ENCODE measurements around the gene APBA2.
"Not testable (repeated sequence)": the region's sequence is repeated elsewhere in the genome, so short reads cannot be mapped to it uniquely, and the experiment has no call there.

Gene APBA2

DNA sequence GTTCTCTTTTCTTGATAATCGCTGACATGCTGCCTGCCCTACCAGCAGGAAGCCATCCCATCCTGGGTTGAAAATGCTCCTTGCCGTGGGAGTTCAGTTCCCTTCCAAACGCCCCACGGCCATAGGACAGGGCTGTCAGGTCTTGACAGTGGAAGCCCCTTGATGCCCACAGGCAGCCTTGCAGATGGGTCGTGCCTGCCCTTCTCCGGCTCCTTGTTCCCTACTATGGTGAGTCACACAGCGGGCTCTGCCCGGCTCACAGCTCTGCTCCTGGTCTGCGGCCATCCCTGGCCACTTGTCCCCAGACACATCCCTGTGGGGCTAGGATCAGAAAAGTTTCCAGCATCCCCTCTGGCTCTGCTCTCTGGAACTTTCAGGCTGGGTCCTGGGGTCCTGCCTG lies 6.2 kb upstream of the APBA2 start:
- no peak for FAIRE-seq

DNA sequence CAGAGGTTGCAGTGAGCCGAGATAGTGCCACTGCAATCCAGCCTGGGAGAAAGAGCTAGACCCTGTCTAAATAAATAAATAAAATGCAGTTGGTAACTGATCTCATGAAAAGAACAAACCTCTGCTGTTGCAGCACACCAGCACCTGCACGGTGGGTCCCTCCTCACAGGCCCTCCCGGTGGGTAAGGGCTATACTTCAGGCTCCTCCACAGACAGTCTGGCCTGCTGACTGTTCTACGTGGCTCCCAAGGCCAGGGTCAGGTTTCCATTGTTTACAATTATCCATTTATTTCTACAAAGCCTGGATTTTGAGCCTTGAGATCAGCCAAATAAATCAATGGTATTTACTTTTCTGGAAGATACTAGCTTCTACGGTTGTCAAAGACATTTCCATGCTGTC lies 5.1 kb upstream of the APBA2 start:
- FAIRE-seq, result no peak

DNA sequence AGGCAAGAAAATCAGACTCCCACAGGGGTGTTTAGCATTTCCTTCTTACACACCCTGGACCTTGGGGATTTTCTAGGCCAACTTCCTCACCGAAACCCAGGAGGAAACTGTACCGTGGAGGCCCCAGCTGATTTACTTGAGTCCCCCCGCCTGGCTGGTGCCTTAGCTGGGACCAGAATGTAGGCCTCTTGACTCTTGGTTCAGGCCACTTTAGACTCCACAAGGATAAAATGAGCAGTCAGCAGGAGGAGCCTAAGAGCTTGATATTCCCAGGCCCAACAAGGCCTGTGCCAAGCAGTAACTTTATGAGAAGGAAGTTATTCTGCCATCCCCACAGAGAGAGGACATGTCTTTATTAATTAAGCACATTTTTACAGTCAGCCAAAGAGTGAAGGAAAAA lies 4.6 kb upstream of the APBA2 start:
- FAIRE-seq, result no peak

DNA sequence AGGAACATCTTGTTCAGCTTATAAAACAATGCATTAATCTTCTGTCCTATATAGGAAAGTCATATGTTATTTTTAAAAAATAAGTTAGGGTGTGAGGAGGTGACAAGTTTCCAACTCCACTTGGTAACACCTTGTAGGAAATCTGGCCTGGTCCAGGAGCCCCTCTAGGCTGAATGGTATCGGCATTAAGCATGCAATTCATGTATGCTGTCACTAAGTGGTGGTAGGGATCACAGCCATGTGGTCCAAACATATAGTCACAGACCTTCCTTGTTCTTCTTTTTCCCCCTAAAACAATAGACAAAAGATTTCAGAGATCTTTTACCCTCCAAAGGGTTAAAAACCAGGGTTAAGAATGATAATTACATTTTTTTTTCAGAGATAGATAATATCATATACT lies 4.2 kb upstream of the APBA2 start:
- FAIRE-seq, result no peak

DNA sequence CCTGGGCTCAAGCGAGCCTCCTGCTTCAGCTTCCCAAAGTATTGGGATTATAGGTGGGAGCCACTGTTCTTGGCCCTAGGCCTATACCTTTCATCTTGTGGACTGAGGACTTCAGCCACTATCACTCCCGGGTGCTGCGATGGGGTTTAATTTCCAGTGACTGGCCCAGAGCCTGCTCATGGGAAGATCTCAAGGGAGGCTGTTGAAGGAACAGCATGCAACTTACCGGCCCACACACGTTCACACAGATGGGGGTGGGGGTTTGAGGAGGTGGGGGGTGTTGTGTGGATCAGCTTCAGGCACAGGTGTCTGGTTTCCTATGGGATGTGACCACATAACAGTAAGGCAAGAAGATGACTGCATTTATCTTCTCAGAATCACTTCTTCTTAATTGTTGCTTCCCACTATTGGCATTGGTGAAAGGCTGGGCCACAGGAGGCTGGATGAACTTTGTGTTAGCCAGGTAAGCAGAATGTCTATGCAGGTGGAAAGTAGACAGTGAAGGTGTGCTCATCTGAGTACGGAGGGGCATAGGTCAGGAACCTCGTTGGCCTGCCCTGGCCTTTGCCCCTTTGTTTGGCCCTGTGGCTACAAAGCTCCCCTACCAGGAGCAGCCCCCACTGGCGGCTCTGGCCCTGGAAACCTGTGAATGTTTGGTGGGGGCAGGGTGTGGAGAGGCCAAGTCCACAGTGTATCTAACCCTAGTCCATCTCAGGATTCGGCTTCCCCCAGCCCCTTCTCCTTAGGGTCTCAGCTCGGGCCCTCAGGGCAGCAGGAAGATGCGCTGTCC lies 1.4 kb upstream of the APBA2 start:
- FAIRE-seq, result no peak

DNA sequence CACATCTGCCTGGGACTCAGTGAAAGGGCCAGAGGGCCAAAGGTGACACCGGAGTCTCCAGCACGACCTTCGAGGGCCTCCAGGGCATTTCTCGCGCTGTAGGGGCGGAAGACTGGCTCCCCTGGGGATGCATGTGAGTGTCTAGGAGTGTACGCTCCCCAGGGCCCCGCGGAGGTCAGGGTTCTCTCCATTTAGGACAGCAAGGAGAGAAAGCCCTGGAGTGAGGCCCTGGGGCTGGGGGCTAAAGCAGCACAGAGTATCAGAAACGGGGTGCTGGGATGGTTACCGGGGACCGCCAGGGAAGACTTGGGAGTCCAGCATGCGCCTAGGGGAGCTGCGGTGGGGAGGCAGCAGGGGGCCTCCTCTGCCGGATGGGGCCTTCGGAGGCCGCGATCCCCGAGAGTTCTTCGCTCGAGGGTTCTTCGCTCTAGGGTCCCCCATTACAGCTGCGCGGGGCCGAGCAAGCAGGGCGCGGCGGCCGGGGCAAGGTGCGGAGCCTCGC lies 595 bp upstream of the APBA2 start:
- no peak for FAIRE-seq

DNA sequence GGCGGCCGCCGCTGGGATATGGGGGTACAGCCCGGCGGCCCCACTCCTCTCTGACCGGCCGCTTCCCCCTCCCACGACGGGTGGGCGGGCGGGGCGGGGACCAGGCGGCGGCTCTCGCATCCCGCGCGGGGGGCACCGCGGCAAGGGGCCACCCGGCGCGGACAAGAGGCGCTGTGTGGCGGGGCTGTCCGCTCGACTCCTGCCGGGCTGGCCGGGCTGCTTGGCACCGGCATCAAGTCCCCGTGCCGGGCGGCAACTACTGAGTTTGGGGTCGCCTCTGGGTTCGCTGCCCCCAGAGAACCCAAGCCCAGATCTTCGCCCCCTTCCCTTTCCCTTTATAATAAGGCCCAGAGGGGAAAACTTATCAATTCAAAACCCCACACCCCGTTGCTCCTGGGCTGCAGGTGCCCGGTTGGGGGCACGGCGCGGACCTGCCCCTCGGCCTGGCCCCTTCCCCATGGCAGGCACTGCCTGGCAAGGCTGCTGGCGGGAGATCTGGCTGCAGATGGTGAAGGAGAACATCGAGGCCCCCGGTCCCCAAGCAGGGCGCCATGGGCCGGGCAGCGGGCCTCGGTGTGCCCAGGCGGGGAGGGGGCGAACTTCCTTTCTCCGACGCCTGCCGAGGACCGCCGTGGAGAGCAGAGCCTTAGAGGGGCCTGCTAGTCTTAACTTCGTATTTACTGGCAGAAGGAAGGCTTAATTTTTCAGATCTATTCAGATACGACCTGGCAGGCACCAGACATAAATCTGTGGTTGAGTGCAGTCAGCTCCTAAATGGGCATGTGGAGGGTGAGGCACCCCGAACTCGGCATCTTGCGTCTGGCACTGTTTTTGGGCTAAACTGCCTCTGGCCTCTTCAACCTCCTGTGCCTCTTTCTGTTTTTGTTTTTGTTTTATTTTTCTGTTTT lies 911 bp downstream of the APBA2 start:
- FAIRE-seq, result no peak

DNA sequence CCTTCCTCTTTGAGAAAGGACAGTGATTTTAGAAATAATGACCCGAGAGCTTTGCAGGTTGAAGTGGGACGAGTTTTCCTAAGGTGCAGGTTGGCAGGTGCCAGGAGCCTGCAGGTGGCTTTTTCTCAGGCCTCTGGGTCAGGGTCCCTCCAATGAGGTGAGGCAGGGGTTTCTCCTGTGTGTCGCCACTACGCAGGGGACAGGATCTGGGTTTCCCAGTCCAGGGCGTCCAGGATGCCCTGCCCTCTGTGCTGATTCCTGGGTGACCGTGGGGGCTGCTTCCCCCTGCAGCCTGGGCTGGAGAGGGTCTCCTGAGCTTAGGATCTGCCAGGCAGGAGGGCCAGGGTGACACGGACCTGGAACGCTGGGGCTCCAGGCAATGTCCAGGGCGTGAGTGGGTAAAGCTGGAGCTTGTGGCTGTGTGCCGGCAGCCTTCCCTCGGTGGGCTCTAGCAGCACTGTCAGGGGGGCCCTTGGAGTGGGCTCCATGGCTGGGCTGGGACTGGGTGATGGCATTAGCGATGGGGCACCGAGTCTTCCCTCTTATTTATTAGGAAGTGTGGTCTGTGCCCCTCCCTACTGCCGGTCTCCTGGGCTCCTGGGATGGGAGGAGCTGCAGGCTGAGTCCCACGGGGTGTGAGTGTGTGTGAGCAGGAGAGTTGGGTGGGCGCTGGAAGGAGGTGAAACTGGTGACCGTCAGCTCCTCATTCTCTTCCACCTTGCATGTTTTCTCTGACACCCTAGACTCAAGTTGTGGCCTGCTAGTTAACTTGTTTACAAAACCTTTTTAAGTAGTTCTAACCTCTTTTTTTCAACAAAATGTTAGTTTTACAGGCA lies 1.8 kb downstream of the APBA2 start:
- FAIRE-seq, result no peak

DNA sequence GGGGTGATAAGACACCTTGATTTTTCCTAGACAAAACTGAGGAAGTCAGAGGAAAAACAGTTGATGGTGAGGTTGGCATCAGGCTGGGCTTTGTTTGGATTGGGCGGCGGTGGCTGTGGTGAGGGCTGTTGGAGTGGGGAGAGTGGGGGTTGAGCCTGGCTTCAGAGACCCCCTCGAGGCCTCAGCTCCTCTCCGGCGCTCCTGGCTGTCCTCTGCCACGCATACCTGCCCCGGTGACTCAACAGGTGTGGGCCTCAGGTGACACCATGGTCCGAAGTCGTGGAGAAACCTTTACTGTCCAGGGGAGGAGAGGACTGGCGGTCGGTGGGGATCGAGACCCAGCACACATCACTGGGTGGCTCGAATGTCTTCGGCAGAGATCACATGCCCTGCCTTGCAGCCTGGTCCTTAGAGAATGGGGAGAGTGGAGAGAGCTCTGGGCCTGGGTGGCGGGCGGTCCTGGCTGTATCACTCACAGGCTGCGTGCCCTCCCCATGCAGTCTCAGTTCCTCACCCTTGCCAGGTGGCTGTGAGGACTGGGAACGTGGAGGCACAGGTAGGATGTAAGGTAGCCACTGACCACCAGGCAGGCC lies 2.6 kb downstream of the APBA2 start:
- no peak for FAIRE-seq

DNA sequence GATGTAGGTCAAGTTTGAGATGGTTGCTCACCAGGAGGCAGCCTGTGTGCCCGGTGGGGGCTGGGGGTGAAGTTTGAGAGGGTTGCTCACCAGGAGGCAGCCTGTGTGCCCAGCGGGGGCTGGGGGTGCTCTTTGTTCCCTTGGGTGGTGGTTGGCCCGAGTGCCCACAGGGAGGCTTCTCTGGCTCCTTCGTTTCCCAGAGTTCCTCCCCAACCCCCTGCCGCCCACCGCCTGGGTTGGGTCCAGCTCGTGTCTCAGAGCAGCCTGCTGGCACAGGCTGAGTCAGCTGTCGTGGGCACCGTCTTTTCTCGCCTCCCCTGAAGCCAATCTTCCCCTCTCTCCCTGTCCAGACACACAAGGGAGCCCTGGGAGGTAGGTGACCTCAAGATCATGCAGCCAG lies 3.1 kb downstream of the APBA2 start:
- no peak for FAIRE-seq

DNA sequence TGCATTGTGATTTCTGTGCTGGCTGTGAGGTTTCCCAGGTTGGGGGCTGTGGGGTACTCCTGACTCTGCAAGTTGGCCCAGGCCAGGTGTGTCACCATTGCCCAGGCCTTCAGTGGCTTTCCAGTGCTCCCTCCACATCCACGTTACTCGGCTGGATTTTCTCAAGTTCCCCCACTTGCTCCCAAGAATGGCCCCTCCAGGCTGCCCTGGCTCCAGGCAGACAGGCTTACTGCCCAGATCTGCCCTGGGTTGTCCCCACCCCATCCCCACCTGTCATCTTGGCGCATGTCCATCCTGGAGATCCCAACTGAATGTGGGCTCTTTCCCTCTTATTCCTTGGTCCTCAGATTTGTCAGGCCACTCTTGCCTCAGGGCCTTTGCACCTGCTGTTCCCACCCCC lies 3.6 kb downstream of the APBA2 start:
- no peak for FAIRE-seq

DNA sequence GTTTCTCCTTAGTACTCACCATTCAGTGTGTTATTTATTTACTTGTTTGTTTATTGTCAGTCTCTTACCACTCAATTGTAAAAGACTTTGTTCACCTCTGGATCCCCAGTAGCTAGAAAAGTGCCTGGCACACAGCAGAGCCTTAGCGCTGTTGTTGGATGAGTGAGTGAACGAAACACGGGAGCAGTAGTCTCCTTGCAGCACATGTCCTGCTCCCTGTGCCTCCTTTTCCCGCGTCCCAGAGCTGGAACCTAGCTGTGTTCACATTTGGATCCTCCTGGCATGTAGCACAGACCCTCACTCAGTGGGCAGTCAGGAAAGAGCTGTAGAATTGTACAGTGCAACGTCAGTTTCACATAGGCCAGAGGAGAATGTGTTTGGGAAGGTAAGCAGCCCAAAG lies 4.1 kb downstream of the APBA2 start:
- FAIRE-seq, result not testable (repeated sequence)

DNA sequence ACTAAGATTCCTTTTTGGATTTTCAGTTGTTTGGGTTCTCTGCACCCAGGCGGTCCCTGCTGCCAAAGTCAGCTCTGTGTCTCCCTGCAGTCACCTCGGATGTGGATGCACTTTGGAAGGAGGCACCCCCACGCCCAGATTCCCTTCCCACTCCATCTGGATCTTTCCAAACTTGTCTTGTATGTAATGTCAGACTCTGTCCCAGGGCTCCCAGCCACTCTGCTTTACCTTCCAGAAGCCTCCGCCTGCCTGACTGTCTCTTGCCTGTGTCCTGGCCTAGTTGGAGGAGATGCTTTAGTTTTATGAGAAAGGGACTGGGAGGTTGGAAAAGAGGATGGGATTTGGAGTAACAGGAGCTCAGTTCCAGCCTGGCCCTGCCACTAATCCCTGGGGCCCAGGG lies 4.5 kb downstream of the APBA2 start:
- FAIRE-seq, result not testable (repeated sequence)

DNA sequence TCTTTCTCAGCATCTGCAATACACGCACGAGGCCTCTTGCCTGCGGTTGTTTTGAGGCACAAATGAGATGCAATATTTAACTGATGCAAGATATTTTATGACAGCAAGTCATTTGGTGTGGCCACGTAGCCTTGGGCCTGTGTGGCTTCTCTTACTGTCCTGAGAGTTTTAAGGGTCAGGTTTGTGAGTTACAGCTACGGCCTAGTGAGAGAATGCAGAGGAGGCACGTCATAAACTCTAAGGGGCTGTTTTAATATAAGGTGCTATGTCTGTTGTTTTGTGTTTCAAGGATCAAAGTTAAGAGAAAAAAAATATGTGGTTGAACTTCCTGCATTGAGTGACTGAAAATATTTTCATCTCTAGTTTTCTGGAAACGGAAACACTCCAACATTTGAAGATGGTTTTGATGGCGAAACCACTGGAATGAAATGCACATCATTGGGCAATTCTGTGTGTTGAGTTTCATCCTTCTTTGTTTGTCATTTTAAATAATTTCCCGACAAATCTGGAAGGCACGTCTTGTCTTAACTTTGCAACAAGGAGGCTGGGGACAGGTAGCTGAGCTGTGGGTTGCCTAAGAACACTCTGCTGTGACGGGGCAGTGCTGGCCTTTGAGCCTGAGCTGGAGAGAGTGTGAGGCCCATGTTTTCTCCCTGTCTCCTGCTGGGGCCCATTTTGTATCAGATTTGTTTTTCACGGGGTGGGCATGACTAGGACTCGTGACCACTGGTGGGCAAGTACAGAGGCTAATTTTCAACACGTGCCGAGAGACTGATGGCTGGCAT lies 5.1 kb downstream of the APBA2 start:
- FAIRE-seq, result no peak

DNA sequence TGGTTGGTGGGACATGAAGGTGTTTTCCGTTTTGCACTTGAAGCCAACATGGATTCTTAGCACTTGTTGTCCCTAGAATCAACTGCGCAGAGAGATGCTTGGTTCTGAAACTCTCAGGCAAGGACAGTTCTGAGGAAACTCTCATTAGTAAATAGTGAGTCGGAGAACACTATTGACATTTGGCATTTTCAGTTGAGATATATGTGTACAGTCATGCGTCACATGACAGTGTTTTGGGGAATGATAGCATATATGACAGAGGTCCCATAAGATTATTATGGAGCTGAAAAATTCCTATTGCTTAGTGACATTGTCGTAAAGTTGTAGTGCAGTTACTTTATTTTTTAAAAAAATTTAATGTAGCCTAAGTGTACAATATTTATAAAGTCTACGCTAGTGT lies 5.8 kb downstream of the APBA2 start:
- no peak for FAIRE-seq

DNA sequence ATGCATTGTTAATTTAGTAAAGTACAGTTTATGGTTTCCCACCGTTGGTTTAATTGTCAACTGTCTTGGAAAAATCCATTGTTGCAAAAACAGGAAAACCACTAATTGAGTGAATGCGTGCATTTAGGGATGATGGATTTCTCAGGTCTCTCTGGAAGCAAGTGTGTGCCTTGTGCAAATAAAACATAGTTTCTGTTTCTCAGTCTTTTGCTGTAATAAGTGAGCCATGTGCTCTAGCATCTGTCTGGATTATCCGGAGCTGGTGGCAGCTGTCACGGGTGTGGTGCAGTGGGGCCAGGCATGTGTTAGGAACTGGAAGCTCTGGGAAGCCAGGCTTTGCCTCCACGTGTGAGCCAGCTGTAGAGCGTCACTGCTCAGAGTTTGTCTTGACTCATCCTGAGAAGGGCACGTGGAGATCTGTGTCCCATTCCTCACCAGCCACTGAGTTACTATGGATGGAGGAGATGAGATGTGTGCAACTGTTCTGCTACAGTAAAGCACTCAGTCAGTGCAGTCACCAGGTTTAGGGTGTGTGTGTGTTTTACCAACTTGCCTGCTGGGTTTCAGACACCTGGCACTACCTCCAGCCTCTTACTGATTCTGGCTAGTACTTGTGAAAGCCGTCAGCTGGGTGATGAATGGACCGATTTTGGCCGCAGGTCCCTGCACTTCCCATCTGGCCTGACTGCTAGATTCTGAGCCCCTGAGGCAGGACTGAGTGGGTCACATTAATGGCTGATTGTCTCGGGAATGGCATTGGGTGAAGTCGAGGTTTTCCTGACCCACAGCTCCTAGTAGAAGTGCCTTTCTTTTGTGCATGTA lies 7.2 kb downstream of the APBA2 start:
- no peak for FAIRE-seq

DNA sequence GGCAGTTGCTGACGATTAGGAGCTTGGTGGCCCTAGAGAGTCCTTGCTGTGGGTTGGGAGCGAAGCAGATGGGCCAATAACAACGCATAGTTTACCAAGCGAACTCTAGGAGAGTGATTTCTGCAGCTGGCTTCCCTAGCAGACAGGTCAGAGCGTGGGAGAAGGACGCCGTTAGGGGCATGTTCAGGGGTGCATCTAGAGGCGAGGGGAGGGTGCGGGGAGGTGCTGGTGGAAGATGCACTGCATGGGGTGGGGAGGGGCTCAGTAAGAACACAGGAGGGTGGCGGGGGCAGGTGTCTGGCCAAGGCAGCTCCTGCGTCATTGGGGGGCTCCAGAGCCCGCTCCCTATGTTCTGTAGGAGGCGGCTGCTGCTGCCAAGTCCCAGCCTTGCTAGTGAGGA lies 8.9 kb downstream of the APBA2 start:
- FAIRE-seq, result no peak

DNA sequence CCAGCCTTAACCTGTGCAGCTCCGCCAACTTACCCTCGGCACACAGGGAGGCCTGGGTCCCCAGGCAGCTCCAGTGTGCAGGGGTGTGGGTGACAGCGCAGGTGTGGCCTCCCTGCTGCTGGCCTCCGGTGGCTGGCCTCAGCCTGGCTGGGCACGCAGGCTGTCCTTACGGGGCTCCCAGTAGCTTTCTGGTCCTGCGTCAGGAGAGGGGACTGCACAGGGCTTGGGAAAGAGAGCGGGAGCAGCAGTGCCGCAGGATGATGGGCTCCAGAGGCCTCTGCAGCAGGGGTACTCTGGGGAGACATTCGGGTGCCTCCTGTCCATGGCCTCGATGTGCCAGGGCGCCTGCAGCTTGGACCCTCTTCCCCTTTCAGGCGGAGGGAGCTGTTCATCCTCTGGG lies 9.4 kb downstream of the APBA2 start:
- no peak for FAIRE-seq

DNA sequence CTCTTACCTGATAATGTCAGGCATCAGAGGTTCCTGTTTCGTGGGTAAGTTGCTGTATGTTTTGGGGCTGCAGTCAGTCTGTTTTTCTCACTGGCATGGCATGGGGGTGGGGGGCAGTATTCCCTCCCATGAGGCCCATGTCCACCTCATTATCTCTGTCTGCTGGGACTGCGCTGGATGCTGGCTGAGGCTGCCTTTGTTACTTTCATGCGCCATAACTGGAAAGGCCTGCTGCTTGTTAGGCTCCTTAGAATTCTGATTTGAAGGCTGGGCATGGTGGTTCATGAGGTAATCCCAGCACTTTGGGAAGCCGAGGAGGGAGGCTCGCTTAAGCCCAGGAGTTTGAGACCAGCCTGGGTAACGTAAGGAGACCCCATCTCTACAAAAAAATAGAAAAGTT lies 9.8 kb downstream of the APBA2 start:
- FAIRE-seq, result no peak

DNA sequence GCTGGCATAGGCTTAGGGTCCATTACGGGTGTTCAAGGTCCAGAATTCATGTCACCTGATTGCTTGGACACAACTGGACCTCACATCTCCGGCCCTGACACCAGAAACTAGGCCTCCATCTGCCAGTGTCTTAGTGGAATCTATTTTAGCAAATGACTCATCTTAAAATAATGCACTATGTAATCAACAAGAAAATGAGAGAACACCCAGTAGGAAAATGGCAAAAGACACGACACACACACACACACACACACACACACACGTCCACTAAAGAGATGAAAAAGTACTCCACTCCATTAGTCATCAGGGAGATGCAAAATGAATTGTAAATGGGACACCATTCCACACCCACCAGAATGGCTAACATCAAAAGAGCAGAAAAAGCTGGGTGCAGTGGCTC lies 11.2 kb downstream of the APBA2 start:
- no peak for FAIRE-seq

All from colon (tissue), 2 donors.